NCI-H1048 (cell line): ENCODE data around the gene SPTBN5.

Source experiments
- DNase-seq: peaks from one replicate; lab custom pipeline; 2025; lab: John Stamatoyannopoulos, UW

The SPTBN5 gene

DNA sequence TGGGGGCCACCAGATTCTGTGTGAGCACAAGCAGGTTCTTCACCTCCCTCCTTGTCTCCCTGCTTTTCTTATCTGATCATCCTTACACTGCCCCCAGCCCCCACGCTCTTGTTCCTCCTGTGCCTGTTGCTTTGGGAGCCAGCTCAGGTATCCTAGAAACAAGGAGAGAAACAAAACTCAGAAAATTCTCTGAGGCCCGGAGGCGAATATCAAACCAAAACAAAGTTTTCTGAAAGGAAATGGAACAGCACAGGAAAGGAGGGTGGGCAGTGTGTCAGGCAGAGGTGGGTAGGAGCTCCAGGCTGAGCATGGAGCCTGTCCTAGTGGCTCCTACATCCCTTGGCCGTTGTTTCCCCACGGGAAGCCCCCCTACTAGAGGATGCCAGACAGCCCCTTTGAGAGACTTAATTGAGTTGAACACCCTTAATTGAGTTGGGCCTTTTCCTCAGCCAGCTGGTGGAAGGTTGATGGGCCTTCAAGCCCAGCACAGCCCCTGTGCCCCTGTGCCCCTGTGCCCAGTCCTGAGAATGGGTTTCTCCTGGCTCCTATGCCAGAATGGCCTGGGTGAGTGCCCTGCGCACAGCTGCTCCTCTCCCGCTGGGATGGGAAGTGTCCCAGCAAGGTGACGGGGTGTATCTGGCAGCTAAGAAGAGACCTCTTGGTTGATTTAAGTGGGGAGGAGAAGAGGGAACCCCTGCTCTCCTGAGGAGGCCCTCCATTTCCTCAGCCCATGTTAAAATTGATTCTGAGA is 88.8 kb downstream of the SPTBN5 start:
- no peak for DNase-seq

DNA sequence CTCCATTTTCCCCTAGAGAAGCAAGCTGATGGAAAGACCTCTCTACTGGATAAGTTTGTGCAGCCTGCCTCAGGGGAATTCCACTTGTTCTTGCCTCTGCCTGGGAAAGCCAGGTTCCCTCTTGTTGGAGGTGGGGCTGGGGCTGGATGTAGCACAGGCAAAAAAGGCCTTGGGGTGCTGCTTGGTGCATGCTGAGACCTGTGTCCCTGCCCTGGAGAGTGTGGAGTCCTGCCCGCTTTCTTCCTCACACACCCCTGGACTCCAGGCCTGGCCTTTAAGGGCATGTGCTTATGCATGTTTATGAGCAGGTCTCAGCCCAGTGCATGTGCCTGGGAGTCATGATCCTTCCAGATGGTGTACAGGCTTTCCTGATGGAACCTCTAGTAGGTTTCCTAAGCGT is 89.5 kb downstream of the SPTBN5 start:
- no peak for DNase-seq

DNA sequence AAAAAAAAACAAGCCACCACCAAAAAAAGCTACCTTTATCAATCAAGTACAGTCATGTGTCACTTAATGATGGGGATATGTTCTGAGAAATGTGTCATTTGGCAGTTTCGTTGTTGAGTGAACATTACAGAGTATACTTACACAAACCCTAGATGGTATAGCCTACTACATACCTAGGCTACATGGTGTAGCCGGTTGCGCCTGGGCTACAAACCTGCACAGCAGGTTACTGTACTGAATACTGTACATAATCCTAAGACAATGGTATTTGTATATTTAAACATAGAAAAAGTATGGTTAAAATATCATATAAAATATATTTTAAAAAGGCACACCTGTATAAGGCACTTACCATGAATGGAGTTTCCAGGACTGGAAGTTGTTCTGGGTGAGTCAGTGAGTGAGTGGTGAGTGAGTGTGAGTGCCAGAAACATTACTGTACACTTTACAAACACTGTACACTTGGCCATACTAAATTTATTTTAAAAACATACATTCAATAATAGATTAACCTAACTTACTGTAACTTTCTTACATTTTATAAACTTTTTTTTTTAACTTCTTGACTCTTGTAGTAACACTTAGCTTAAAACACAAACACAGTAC is 91.9 kb downstream of the SPTBN5 start:
- no peak for DNase-seq

DNA sequence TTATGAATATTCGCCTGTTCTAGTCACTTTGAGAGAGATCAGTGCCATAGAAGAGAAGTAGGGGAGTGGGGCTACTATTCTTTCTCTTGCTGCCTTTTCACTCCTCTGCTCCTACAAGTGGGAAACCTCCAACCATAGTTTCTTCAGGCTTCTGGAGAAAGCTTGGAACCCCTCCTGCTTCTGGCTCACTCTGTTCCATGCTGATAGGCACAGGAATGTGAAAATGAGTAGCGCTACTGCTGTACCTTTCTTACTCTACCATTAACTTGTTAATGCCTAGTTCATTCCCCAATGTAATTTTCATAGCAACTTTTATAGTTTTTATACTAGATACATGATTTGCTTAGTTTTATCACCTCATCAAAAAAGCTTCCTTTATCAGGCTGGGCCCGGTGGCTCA is 92.7 kb downstream of the SPTBN5 start:
- DNase-seq: no peak

DNA sequence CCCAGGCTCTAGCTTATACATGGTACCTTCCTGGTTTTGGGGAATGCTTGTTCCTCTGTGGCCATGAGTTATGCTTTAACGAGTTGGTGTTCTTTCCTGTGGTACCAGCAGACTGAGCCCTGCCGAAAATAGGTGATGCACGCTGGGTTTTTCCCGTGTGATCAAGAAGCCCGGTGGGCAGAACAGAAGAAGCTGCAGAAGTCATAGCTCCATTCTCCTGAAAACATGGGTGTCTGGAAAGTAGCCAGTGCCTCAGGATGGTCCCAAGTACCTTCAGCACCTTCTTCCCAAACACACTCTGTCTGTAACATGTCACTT is 94.4 kb downstream of the SPTBN5 start:
- no peak for DNase-seq

DNA sequence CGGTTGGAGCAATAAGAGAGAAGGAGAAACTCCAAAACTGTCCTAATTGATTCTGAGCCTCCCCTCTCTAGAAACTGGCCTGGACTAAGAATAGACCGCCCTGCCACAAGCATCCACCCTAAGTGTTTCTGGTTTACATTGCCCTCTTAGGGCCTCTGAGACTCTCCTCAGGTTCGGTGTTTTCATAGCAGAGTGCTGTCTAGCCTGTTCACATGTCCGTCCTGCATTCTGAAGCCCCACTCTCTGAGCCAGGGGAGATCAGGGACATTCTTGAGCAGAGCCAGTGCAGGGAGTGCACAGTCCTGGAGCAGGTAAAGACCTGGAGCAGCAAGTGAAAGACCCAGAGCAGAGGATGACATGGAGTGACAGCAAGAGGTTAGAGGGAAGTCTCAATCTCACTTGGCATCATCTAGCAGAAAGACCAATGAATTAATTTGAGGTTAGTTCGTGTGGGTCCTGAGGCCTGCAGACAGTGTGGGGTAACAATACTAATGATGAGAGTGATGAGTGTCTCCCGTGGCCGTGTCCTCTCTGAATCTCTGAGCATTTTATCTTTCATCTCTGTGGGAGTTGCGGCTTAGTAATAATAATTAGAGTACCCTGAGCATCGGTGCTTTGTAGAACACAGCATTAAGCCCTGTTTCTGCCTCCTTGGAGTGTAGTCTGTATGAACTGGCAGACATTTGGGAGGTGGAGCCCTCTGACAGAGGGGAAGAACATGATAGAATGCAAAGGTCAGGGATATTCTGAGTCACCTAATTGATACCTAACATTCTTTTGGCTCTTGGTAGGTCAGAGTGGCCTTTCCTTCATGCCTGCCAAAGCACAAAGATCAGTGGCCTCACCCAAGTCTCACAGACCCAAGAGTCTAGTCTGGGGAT is 95.0 kb downstream of the SPTBN5 start:
- no peak for DNase-seq
